Right atrium auricular region (tissue), 2 donors: ENCODE measurements around the gene TMEM11. TPM values are rescaled to one million over a fixed set of nuclear protein-coding genes. Genes with fewer than 3 reads are reported as not detected.

Source experiments
- DNase-seq: peaks from one replicate; pipeline ENCODE4 v3.0.0-alpha.2; 2019; ENCODE audit warnings: low spot score
- H3K27ac ChIP-seq, 2 donors: fragments of 200-600 bp; sonication (generic); 1 replicate in 1 of 2; 2 replicates in 1 of 2; pipeline ENCODE4 v1.5.1; 2016 to 2019
- H3K27me3 ChIP-seq, 2 donors: fragments of 200-600 bp; sonication (generic); one replicate each; pipeline versions ENCODE4 v1.5.1 to v1.6.0; 2017 to 2019
- H3K36me3 ChIP-seq: fragments of 200-600 bp; sonication (generic); one replicate; pipeline ENCODE4 v1.5.1; 2016
- H3K4me1 ChIP-seq, 2 donors: fragments of 200-600 bp; sonication (generic); one replicate each; pipeline versions ENCODE4 v1.5.1 to v1.6.0; 2017 to 2019
- H3K4me3 ChIP-seq, 2 donors: fragments of 200-600 bp; sonication (generic); 1 replicate in 1 of 2; 2 replicates in 1 of 2; pipeline ENCODE4 v1.5.1; 2017 to 2019; ENCODE audit warnings: mild to moderate bottlenecking in 1 of 2, moderate library complexity in 1 of 2
- H3K9me3 ChIP-seq, 2 donors: fragments of 200-600 bp; sonication (generic); one replicate each; pipeline ENCODE4 v1.5.1; 2019
- total RNA-seq, 2 donors: library from RNA; depleted of rRNA; stranded (reverse); fragments of >200 nt; gene quantifications; one replicate each; pipeline ENCODE4 v1.1.0, GENCODE V29; 2016
- TF ChIP-seq, protein P1 (sequence below), 2 donors: fragments of 200-600 bp; sonication (generic); IDR thresholded peaks; one replicate each; pipeline ENCODE4 v1.5.1; 2019; ENCODE audit warnings: antibody characterized with exemption in 2 of 2

Gene TMEM11
- total RNA-seq, 2 donors from 2014 or later, result 25.5 to 27.2 TPM

DNA sequence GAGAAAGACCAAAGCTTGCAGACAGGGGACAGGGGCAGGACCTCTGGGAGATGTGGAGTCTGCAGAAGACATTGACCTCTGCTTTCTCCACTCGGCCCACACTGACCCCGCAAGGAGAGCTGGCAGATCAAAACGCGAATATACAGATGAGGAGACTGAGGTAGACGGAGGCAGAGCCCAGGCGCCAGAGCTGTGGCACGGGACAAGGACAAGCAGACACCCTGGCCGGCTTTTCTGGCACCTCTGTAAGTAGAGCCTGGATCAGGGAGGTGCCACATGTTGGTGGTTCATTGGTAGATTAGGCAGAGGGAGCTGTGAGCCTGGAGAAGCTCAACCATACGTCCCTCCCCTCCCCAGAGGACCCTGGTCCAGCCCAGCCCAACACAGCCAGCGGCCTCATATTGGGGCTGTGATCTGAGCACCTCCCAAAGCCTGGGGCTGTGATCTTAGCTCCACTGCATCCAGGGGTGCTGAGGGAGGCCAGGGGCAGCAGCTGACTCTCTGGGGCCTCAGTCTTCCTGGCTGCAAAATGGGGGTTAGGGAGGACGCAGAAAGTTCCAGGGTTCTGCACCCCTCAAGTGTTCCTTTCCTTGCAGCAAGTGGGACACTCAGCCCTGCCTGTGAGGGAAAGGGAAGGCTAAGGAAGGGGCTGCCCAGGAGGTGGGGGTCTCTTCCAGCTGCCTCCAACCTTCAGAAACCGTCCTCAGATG, 35.3 kb upstream of the TMEM11 start:
- H3K4me1 ChIP-seq, result peaks cover 0 to 62% of the 10 kb centered on the region in 2 donors
- no peak overlapping the region for H3K4me3 ChIP-seq
- peak overlapping the region; percentile 24 to 47 for H3K27ac ChIP-seq
- no peak for DNase-seq
- TF ChIP-seq, protein P1, sequence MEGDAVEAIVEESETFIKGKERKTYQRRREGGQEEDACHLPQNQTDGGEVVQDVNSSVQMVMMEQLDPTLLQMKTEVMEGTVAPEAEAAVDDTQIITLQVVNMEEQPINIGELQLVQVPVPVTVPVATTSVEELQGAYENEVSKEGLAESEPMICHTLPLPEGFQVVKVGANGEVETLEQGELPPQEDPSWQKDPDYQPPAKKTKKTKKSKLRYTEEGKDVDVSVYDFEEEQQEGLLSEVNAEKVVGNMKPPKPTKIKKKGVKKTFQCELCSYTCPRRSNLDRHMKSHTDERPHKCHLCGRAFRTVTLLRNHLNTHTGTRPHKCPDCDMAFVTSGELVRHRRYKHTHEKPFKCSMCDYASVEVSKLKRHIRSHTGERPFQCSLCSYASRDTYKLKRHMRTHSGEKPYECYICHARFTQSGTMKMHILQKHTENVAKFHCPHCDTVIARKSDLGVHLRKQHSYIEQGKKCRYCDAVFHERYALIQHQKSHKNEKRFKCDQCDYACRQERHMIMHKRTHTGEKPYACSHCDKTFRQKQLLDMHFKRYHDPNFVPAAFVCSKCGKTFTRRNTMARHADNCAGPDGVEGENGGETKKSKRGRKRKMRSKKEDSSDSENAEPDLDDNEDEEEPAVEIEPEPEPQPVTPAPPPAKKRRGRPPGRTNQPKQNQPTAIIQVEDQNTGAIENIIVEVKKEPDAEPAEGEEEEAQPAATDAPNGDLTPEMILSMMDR (IDR thresholded peaks at IDR 0.05), result no peak
- no peaks in the 10 kb centered on the region for H3K9me3 ChIP-seq
- H3K36me3 ChIP-seq, result no peaks in the 10 kb centered on the region
- H3K27me3 ChIP-seq, result no peaks in the 10 kb centered on the region

DNA sequence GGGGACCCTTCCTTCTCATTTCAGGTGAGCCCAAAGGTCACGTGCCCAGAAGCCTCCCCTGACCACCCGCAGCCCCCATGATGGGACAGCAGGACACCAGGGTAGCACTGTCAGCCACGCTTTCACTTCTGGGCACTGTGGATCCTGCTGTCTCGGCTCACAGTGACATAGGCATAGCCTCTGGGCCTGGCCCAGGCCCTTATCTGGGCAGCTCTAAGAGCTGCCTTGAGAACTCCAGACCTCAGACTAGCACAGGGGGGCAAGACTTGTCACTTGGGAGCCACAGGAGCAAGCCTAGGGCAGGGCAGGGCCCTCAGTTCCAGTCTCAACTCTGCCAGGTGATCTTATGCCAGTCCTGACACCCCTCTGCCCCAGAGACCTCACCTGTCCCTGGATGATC, 34.5 kb upstream of the TMEM11 start:
- TF ChIP-seq, protein P1 (IDR thresholded peaks at IDR 0.05), result no peak
- Histone ChIP-seq H3K27me3 (no peaks in the 10 kb centered on the region), H3K4me3 (no peak overlapping the region), H3K9me3 (no peaks in the 10 kb centered on the region), H3K27ac (peak overlapping the region; percentile 24 to 47), H3K4me1 (peaks cover 0 to 59% of the 10 kb centered on the region in 2 donors), H3K36me3 (no peaks in the 10 kb centered on the region)
- no peak for DNase-seq

DNA sequence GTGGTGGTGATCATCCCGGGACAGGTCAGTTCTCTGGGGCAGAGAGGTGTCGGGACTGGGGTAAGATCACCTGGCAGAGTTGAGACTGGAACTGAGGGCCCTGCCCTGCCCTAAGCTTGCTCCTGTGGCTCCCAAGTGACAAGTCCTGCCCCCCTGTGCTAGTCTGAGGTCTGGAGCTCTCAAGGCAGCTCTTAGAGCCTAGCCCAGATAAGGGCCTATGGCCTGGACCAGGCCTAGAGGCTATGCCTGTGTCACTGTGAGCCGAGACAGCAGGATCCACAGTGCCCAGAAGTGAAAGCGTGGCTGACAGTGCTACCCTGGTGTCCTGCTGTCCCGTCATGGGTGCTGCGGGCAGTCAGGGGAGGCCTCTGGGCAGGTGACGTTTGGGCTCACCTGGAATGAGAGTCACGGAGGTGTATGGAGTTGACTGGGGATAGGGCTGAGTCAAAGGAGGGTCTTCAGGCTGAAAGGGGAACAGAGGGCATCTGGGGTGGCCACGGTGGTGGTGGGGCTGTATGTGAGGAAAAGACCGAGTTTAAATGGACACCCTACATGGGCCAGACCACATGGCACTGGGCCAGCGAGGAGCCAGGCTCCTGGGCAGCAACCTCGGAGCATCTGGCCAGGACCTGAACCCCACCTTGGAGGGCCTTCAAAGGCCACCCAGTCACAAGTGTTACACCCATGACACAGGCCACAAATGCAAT, 33.7 kb upstream of the TMEM11 start:
- DNase-seq, result no peak
- peaks cover 0 to 66% of the 10 kb centered on the region in 2 donors for H3K4me1 ChIP-seq
- H3K4me3 ChIP-seq, result no peak overlapping the region
- H3K36me3 ChIP-seq, result peaks cover 4% of the 10 kb centered on the region
- TF ChIP-seq, protein P1 (IDR thresholded peaks at IDR 0.05), result no peak
- H3K27ac ChIP-seq, result peak overlapping the region; percentile 22 to 47
- H3K9me3 ChIP-seq, result no peaks in the 10 kb centered on the region
- H3K27me3 ChIP-seq, result no peaks in the 10 kb centered on the region

DNA sequence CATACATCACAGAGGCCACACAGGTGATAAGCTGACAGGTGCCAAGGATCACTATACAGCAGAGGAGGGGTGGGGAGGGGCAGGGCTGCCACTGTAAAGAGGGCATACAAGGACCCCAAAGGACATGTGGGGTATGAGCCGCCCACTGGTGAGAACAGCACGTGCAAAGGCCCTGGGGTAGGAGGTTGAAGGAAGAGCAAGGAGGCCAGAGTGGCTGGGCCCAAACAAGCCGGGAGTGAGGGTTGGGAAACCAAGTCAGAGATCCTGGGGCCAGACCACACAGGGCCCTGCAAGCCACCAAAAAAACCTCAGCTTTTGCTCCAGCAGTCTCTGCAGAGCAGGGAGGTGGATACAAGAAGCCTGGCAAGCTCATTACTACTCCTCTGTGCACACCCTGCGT, 32.7 kb upstream of the TMEM11 start:
- peaks cover 0 to 65% of the 10 kb centered on the region in 2 donors for H3K4me1 ChIP-seq

DNA sequence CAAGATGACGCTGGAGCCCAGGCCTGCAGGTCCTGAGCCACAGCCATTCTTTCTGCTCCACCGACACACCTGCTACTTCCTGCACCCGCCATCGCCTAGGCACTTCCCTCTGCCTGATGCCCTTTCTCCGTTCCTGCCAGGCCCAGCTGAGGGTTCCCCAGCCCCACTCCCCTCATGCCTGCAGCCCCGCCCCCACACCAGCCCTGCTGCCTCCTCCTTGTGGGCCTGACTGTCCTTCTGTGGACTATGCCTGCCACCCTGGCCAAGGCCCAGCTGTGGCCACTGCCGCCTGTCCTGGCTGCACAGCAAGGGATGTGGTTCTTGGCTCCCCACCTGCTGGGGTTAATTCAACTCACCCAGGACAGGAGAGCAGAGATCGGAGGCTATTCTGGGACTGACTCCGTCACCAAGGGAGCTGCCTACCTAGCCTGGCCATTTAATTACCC, 31.7 kb upstream of the TMEM11 start:
- H3K4me1 ChIP-seq, result peaks cover 0 to 55% of the 10 kb centered on the region in 2 donors
- no peaks in the 10 kb centered on the region for H3K27me3 ChIP-seq
- H3K27ac ChIP-seq, result peak overlapping the region; percentile 48 to 51

More for the DNA sequence above, 32.7 kb upstream of the TMEM11 start:
- H3K27me3 ChIP-seq, result no peaks in the 10 kb centered on the region
- H3K36me3 ChIP-seq, result peaks cover 8% of the 10 kb centered on the region
- no peak overlapping the region for H3K4me3 ChIP-seq
- peak overlapping the region in 1 of 2 donors; percentile 48 for H3K27ac ChIP-seq
- no peaks in the 10 kb centered on the region for H3K9me3 ChIP-seq
- no peak for DNase-seq
- TF ChIP-seq, protein P1 (IDR thresholded peaks at IDR 0.05), result no peak

More for the DNA sequence above, 31.7 kb upstream of the TMEM11 start:
- no peaks in the 10 kb centered on the region for H3K9me3 ChIP-seq
- DNase-seq, result no peak
- TF ChIP-seq, protein P1 (IDR thresholded peaks at IDR 0.05), result no peak
- H3K4me3 ChIP-seq, result no peak overlapping the region
- peaks cover 8% of the 10 kb centered on the region for H3K36me3 ChIP-seq
